NB4 (cell line): ENCODE measurements around the gene NFIL3.

Source experiments
- CTCF ChIP-seq: IDR thresholded peaks from one replicate; pipeline ENCODE4 v1.5.1; 2012; ENCODE audit warnings: low read depth, low read length
- MAX ChIP-seq: IDR thresholded peaks from 2 replicates; pipeline ENCODE4 v1.6.1; 2011; ENCODE audit warnings: low read depth, low read length
- MYC ChIP-seq: IDR thresholded peaks from 2 replicates; pipeline ENCODE4 v1.6.1; 2011; ENCODE audit warnings: low read depth, low read length
- POLR2A ChIP-seq: IDR thresholded peaks from 2 replicates; pipeline ENCODE4 v1.6.1; 2011; ENCODE audit warnings: mild to moderate bottlenecking; ENCODE audit not compliant: insufficient read length; ENCODE audit errors: extremely low read depth

- TF ChIP-seq CTCF (no peak), POLR2A (no peak), MAX (no peak), MYC (no peak)
Observed at GRCh38 chr9:91398926-91399325, 24.7 kb downstream of the NFIL3 start.
